HEK293 (cell line): ENCODE data around the gene YY2.
A peak's percentile ranks its signal among the peaks of the same experiment; 100 is the strongest.

ENCODE experiments used
- CTCF ChIA-PET: fragments of 350-600 bp; formaldehyde crosslinking; extraction: SDS; loops from one replicate; lab custom pipeline; 2021; ENCODE audit warnings: antibody characterized with exemption; lab: Yijun Ruan, JAX
- POLR2A ChIA-PET: fragments of 300-600 bp; formaldehyde crosslinking; extraction: SDS; loops from one replicate; lab custom pipeline; 2020; ENCODE audit warnings: antibody characterized with exemption, inconsistent platforms; lab: Yijun Ruan, JAX
- H3K27ac ChIP-seq: fragments of 200-500 bp; sonication (Bioruptor generic); 2 replicates; pipeline ENCODE4 v1.5.1; 2014; ENCODE audit warnings: low read depth, low read length, control low read depth, inconsistent platforms; ENCODE audit errors: extremely low read depth
- H3K36me3 ChIP-seq, 2 experiments: fragments of 200-500 bp in 1 of 2; sonication (Bioruptor generic) in 1 of 2; 1 replicate in 1 of 2; 2 replicates in 1 of 2; pipeline ENCODE4 v1.5.1; 2014 to 2017; ENCODE audit warnings: inconsistent platforms in 2 of 2, low read length in 2 of 2; ENCODE audit not compliant: control insufficient read depth in 2 of 2, insufficient read depth in 1 of 2
- H3K4me1 ChIP-seq: fragments of 200-500 bp; sonication (Bioruptor generic); 2 replicates; pipeline ENCODE4 v1.5.1; 2014; ENCODE audit warnings: mild to moderate bottlenecking, low read length, inconsistent platforms; ENCODE audit not compliant: control insufficient read depth, insufficient read depth
- H3K4me3 ChIP-seq: 2 replicates; pipeline ENCODE4 v1.5.1; 2011; ENCODE audit warnings: low read depth, mild to moderate bottlenecking, control low read depth, low read length, moderate library complexity
- H3K9me3 ChIP-seq: fragments of 200-500 bp; sonication (Bioruptor generic); 2 replicates; pipeline ENCODE4 v1.5.1; 2014; ENCODE audit warnings: low read depth, low read length, inconsistent platforms; ENCODE audit not compliant: control insufficient read depth, insufficient read depth
- BCL11A ChIP-seq: fragments of 450-650 bp; formaldehyde crosslinking; IDR thresholded peaks from 2 replicates; pipeline ENCODE4 v1.5.1; 2016; ENCODE audit warnings: low read depth, missing biosample characterization, missing genetic modification characterization
- GFI1B ChIP-seq: fragments of 450-650 bp; formaldehyde crosslinking; IDR thresholded peaks from 2 replicates; pipeline ENCODE4 v1.5.1; 2016; ENCODE audit warnings: missing biosample characterization, missing genetic modification characterization
- GLIS2 ChIP-seq: fragments of 450-650 bp; formaldehyde crosslinking; IDR thresholded peaks from 2 replicates; pipeline ENCODE4 v1.5.1; 2016; ENCODE audit warnings: missing biosample characterization, missing genetic modification characterization
- INSM2 ChIP-seq: fragments of 450-650 bp; formaldehyde crosslinking; IDR thresholded peaks from 2 replicates; pipeline ENCODE4 v1.5.1; 2016; ENCODE audit warnings: missing biosample characterization, missing genetic modification characterization
- REST ChIP-seq: fragments of 450-650 bp; formaldehyde crosslinking; IDR thresholded peaks from 2 replicates; pipeline ENCODE4 v1.5.1; 2016; ENCODE audit warnings: missing biosample characterization, missing genetic modification characterization
- SP2 ChIP-seq: fragments of 450-650 bp; formaldehyde crosslinking; IDR thresholded peaks from 2 replicates; pipeline ENCODE4 v1.5.1; 2016; ENCODE audit warnings: missing biosample characterization, missing genetic modification characterization
- SP3 ChIP-seq: fragments of 450-650 bp; formaldehyde crosslinking; IDR thresholded peaks from 2 replicates; pipeline ENCODE4 v1.5.1; 2016; ENCODE audit warnings: missing biosample characterization, missing genetic modification characterization
- SP7 ChIP-seq: fragments of 450-650 bp; formaldehyde crosslinking; IDR thresholded peaks from 2 replicates; pipeline ENCODE4 v1.5.1; 2016; ENCODE audit warnings: missing biosample characterization, missing genetic modification characterization
- ZBTB26 ChIP-seq: fragments of 450-650 bp; formaldehyde crosslinking; optimal IDR thresholded peaks from 2 replicates; pipeline ENCODE3; 2016; ENCODE audit warnings: missing biosample characterization, mild to moderate bottlenecking, missing genetic modification characterization
- ZBTB48 ChIP-seq: fragments of 450-650 bp; formaldehyde crosslinking; IDR thresholded peaks from 2 replicates; pipeline ENCODE4 v1.5.1; 2016; ENCODE audit warnings: missing biosample characterization, missing genetic modification characterization
- ZBTB49 ChIP-seq: fragments of 450-650 bp; formaldehyde crosslinking; IDR thresholded peaks from 2 replicates; pipeline ENCODE4 v1.5.1; 2016; ENCODE audit warnings: missing biosample characterization, missing genetic modification characterization, low read depth
- ZNF140 ChIP-seq: fragments of 450-650 bp; formaldehyde crosslinking; IDR thresholded peaks from 2 replicates; pipeline ENCODE4 v1.5.1; 2016; ENCODE audit warnings: missing biosample characterization, missing genetic modification characterization
- ZNF19 ChIP-seq: fragments of 450-650 bp; formaldehyde crosslinking; IDR thresholded peaks from 2 replicates; pipeline ENCODE4; 2016; ENCODE audit warnings: missing biosample characterization, missing genetic modification characterization, low read depth
- ZNF335 ChIP-seq: fragments of 450-650 bp; formaldehyde crosslinking; conservative IDR thresholded peaks from 2 replicates; pipeline ENCODE4 v1.5.1; 2016; ENCODE audit warnings: missing biosample characterization, missing genetic modification characterization
- ZNF48 ChIP-seq: fragments of 450-650 bp; formaldehyde crosslinking; IDR thresholded peaks from 2 replicates; pipeline ENCODE4 v1.5.1; 2016; ENCODE audit warnings: missing biosample characterization, missing genetic modification characterization
- ZNF555 ChIP-seq: fragments of 450-650 bp; formaldehyde crosslinking; conservative IDR thresholded peaks from 2 replicates; pipeline ENCODE4 v1.5.1; 2017; ENCODE audit warnings: missing biosample characterization, mild to moderate bottlenecking, missing genetic modification characterization, inconsistent platforms
- ZNF623 ChIP-seq: fragments of 450-650 bp; formaldehyde crosslinking; IDR thresholded peaks from 2 replicates; pipeline ENCODE4 v1.5.1; 2016; ENCODE audit warnings: missing biosample characterization, missing genetic modification characterization
- ZNF639 ChIP-seq: fragments of 450-650 bp; formaldehyde crosslinking; IDR thresholded peaks from 2 replicates; pipeline ENCODE4 v1.5.1; 2016; ENCODE audit warnings: missing biosample characterization, missing genetic modification characterization
- ZNF701 ChIP-seq: fragments of 450-650 bp; formaldehyde crosslinking; IDR thresholded peaks from 2 replicates; pipeline ENCODE4 v1.5.1; 2016; ENCODE audit warnings: missing biosample characterization, missing genetic modification characterization
- ZNF747 ChIP-seq: fragments of 450-650 bp; formaldehyde crosslinking; IDR thresholded peaks from 2 replicates; pipeline ENCODE4 v1.5.1; 2016; ENCODE audit warnings: missing biosample characterization, missing genetic modification characterization

Gene YY2

GRCh38 chrX:21837056-21837455 lies 18.7 kb upstream of the YY2 start:
- no peak overlapping the region for H3K27ac ChIP-seq
- POLR2A ChIA-PET = no interaction called here

GRCh38 chrX:21838937-21839333 lies 16.9 kb upstream of the YY2 start:
- Histone ChIP-seq H3K9me3 (no peaks in the 10 kb centered on the region), H3K36me3 (peaks cover 5 to 6% of the 10 kb centered on the region in 2 experiments; a peak in 2 of 3 replicates), H3K4me3 (peak overlapping the region; percentile 84), H3K4me1 (no peaks in the 10 kb centered on the region), H3K27ac (no peak overlapping the region)
- ChIA-PET POLR2A (interaction anchor here (0.6 to 1.4 kb wide), 4 partner anchors 22 to 93 kb away, joined by 3 read pairs; no protein-coding TSS in a partner anchor), CTCF (interaction anchor here (0.6 to 1.4 kb wide), 6 partner anchors 81 to 1310 kb away, joined by 3 to 4 read pairs (median 3); partner anchors contain the start of gene SMPX)
- TF ChIP-seq ZNF623 (tag by site-specific recombination) = no peak
- TF ChIP-seq ZBTB48 = no peak
- TF ChIP-seq BCL11A = no peak
- TF ChIP-seq ZNF555 = no peak
- no peak for TF ChIP-seq ZNF747 (tag by site-specific recombination)
- no peak for TF ChIP-seq GLIS2 (tag by site-specific recombination)
- TF ChIP-seq ZNF19 = no peak
- no peak for TF ChIP-seq GFI1B (tag by site-specific recombination)
- TF ChIP-seq, all 188 proteins: peak for 0

More at GRCh38 chrX:21837056-21837455, 18.7 kb upstream of the YY2 start:
- no peak for TF ChIP-seq SP7
- TF ChIP-seq SP3 (tag by site-specific recombination) = no peak
- no peak for TF ChIP-seq ZNF639 (tag by site-specific recombination)
- TF ChIP-seq SP2 (tag by site-specific recombination) = no peak
- TF ChIP-seq ZNF335 (tag by site-specific recombination) = 0 out of 2 replicates have a peak, but pooled peaks have one; percentile 11
- TF ChIP-seq ZNF140 (tag by site-specific recombination) = no peak
- no peaks in the 10 kb centered on the region for H3K36me3 ChIP-seq
- no peaks in the 10 kb centered on the region for H3K9me3 ChIP-seq
- no peak overlapping the region for H3K4me3 ChIP-seq
- CTCF ChIA-PET = interaction anchor here (0.7 kb wide), 1 partner anchor 111 kb away, joined by 3 read pairs; no protein-coding TSS in a partner anchor
- no peaks in the 10 kb centered on the region for H3K4me1 ChIP-seq

GRCh38 chrX:21839334-21840192 lies 16.2 kb upstream of the YY2 start, which contains the start of gene MBTPS2:
Gene MBTPS2 (plus strand): TSS chrX:21839617. CDS start chrX:21839735, 118 bp downstream.
- Histone ChIP-seq H3K9me3 (no peaks in the 10 kb centered on the region), H3K27ac (peak within 1 kb of the TSS; percentile 71), H3K4me3 (peak within 1 kb of the TSS; percentile 84), H3K36me3 (peaks cover 10 to 13% of the 10 kb centered on the region in 2 experiments; a peak in 2 of 3 replicates), H3K4me1 (no peaks in the 10 kb centered on the region)
- ChIA-PET CTCF (interaction anchor here (0.6 to 1.2 kb wide), 8 partner anchors 81 to 1311 kb away, joined by 3 to 4 read pairs (median 3); partner anchors contain the start of gene SMPX), POLR2A (interaction anchor here (0.6 to 1.4 kb wide), 4 partner anchors 21 to 93 kb away, joined by 3 read pairs; no protein-coding TSS in a partner anchor)
- TF ChIP-seq ZBTB49 (tag by site-specific recombination) (no peak), INSM2 (tag by site-specific recombination) (peak; percentile 74), REST (tag by site-specific recombination) (peak; percentile 68), ZBTB26 (tag by site-specific recombination) (peak; percentile 62), ZNF48 (tag by site-specific recombination) (no peak), ZNF701 (tag by site-specific recombination) (no peak)
